Uterus (tissue), 4 donors: ENCODE measurements around the gene LALBA. TPM values are rescaled to one million over a fixed set of nuclear protein-coding genes. Genes with fewer than 3 reads are reported as not detected.
"Not testable (repeated sequence)": the region's sequence is repeated elsewhere in the genome, so short reads cannot be mapped to it uniquely, and the experiment has no call there.

ENCODE experiments used
- DNase-seq, 2 donors: peaks; one replicate each; pipeline ENCODE4 v3.0.0-alpha.2; 2019 to 2020
- H3K27ac ChIP-seq, 2 donors: fragments of 200-600 bp; sonication (generic); 1 replicate in 1 of 2; 2 replicates in 1 of 2; pipeline ENCODE4 v1.5.1; 2016 to 2018
- H3K27me3 ChIP-seq, 2 donors: fragments of 200-600 bp; sonication (generic); one replicate each; pipeline ENCODE4 v1.5.1; 2018 to 2019; ENCODE audit warnings: control low read depth in 1 of 2
- H3K36me3 ChIP-seq, 2 donors: fragments of 200-600 bp; sonication (generic); one replicate each; pipeline ENCODE4 v1.5.1; 2019; ENCODE audit warnings: control low read depth in 1 of 2
- H3K4me1 ChIP-seq, 2 donors: fragments of 200-600 bp; sonication (generic); one replicate each; pipeline ENCODE4 v1.5.1; 2018 to 2019; ENCODE audit warnings: control low read depth in 1 of 2
- H3K4me3 ChIP-seq, 2 donors: fragments of 200-600 bp; sonication (generic); 1 replicate in 1 of 2; 2 replicates in 1 of 2; pipeline ENCODE4 v1.5.1; 2018 to 2019; ENCODE audit warnings: mild to moderate bottlenecking in 1 of 2
- H3K9me3 ChIP-seq, 2 donors: fragments of 200-600 bp; sonication (generic); one replicate each; pipeline ENCODE4 v1.5.1; 2019; ENCODE audit warnings: control low read depth in 1 of 2
- POLR2A ChIP-seq, 2 donors: fragments of 450-650 bp; IDR thresholded peaks; one replicate each; pipeline ENCODE4 v1.6.1; 2016; ENCODE audit warnings: antibody characterized with exemption in 2 of 2, mild to moderate bottlenecking in 1 of 2, moderate library complexity in 1 of 2
- intact Hi-C: fragments of 100-400 bp; cut with DNase I; formaldehyde crosslinking; loops from one replicate; pipeline ENCODE4 v1.15.1; 2023; ENCODE audit warnings: low total_unique reads
- total RNA-seq, 4 donors: library from RNA; depleted of rRNA in 3 of 4; stranded (reverse); fragments of >200 nt in 3 of 4; gene quantifications; one replicate each; pipeline versions ENCODE4 v1.1.0 to v1.2.4, GENCODE V29; 2014 to 2023
- TF ChIP-seq, protein P1 (sequence below), 4 experiments: fragments of 200-600 bp in 2 of 4; fragments of 450-650 bp in 2 of 4; sonication (generic) in 2 of 4; IDR thresholded peaks; one replicate each; pipeline ENCODE4 v1.5.1; 2016 to 2019; ENCODE audit warnings: antibody characterized with exemption in 4 of 4, mild to moderate bottlenecking in 2 of 4, moderate library complexity in 1 of 4
- donor health status: DM: yes; HTN: yes; CAD: no.

Gene LALBA
- total RNA-seq, 4 donors from 2014 or later, result not detected

- no peak for DNase-seq
- TF ChIP-seq POLR2A (IDR thresholded peaks at IDR 0.05), result no peak
- TF ChIP-seq, protein P1, sequence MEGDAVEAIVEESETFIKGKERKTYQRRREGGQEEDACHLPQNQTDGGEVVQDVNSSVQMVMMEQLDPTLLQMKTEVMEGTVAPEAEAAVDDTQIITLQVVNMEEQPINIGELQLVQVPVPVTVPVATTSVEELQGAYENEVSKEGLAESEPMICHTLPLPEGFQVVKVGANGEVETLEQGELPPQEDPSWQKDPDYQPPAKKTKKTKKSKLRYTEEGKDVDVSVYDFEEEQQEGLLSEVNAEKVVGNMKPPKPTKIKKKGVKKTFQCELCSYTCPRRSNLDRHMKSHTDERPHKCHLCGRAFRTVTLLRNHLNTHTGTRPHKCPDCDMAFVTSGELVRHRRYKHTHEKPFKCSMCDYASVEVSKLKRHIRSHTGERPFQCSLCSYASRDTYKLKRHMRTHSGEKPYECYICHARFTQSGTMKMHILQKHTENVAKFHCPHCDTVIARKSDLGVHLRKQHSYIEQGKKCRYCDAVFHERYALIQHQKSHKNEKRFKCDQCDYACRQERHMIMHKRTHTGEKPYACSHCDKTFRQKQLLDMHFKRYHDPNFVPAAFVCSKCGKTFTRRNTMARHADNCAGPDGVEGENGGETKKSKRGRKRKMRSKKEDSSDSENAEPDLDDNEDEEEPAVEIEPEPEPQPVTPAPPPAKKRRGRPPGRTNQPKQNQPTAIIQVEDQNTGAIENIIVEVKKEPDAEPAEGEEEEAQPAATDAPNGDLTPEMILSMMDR (IDR thresholded peaks at IDR 0.05), result no peak
- intact Hi-C loops, result no loop called here
- Histone ChIP-seq H3K27me3 (no peaks in the 10 kb centered on the region), H3K27ac (no peak overlapping the region), H3K4me3 (no peak overlapping the region), H3K9me3 (no peaks in the 10 kb centered on the region), H3K4me1 (no peaks in the 10 kb centered on the region), H3K36me3 (no peaks in the 10 kb centered on the region)
Observed at GRCh38 chr12:48536602-48537001, 33.2 kb downstream of the LALBA start.

- Histone ChIP-seq H3K4me3 (no peak overlapping the region), H3K27ac (no peak overlapping the region), H3K9me3 (no peaks in the 10 kb centered on the region), H3K36me3 (no peaks in the 10 kb centered on the region), H3K4me1 (no peaks in the 10 kb centered on the region), H3K27me3 (no peaks in the 10 kb centered on the region)
- TF ChIP-seq, protein P1 (IDR thresholded peaks at IDR 0.05), result no peak
- no peak for TF ChIP-seq POLR2A (IDR thresholded peaks at IDR 0.05)
- intact Hi-C loops, result no loop called here
- no peak for DNase-seq
Observed at GRCh38 chr12:48532601-48533000, 37.2 kb downstream of the LALBA start.

DNA sequence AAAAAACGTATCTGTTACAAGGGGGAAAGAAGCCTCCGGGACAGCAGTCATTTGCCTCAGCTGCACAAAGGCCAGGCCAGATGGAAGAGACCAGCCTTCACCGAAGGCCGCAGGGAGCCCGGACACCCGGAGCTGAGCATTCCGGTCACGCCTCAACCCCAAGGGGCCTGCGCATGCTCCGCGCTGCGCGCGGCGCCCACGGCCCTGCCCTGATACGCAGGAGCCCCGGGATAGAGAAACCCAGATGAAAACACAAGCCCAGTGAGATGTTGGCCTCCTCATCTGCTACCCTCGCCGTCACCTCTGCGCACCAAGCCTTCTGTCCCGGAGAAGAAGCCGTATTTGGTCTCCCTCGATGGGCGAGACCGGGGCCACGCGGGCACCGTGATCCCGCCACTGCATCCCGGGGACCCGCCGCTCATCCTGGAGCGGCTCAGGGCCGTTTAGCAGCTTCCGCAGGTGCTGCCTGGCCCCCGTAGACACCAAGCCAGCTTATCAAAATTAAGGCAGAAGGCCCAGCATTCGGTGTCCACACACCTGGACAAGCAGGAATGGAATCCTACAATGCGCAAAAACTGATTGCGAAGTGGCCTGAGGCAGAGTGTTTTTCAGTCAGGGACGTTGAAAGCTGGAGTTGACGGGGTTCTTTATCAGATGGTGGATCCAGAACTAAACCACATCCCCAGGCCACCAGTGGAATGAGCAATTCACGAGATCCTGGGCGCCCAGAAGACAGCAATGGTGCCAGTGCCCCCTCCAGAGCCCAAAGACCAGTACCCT, 41.8 kb downstream of the LALBA start:
- no peaks in the 10 kb centered on the region for H3K27me3 ChIP-seq
- H3K4me3 ChIP-seq, result no peak overlapping the region
- H3K27ac ChIP-seq, result no peak overlapping the region
- DNase-seq, result no peak
- no peaks in the 10 kb centered on the region for H3K4me1 ChIP-seq
- TF ChIP-seq POLR2A (IDR thresholded peaks at IDR 0.05), result no peak
- TF ChIP-seq, protein P1 (IDR thresholded peaks at IDR 0.05), result no peak
- intact Hi-C loops, result no loop called here
- no peaks in the 10 kb centered on the region for H3K9me3 ChIP-seq
- H3K36me3 ChIP-seq, result no peaks in the 10 kb centered on the region

- H3K4me3 ChIP-seq, result no peak within 1 kb of the TSS
- intact Hi-C loops, result no loop called here
- H3K9me3 ChIP-seq, result no peaks in the 10 kb centered on the region
- TF ChIP-seq POLR2A (IDR thresholded peaks at IDR 0.05), result no peak
- H3K36me3 ChIP-seq, result no peaks in the 10 kb centered on the region
- H3K4me1 ChIP-seq, result no peaks in the 10 kb centered on the region
- H3K27me3 ChIP-seq, result no peaks in the 10 kb centered on the region
- no peak for DNase-seq
- no peak within 1 kb of the TSS for H3K27ac ChIP-seq
Observed at GRCh38 chr12:48525332-48525731, 44.5 kb downstream of the LALBA start, which contains the start of gene OR8S1. Gene OR8S1 (plus strand): TSS chr12:48525632. CDS start chr12:48525632, 0 bp downstream.

DNA sequence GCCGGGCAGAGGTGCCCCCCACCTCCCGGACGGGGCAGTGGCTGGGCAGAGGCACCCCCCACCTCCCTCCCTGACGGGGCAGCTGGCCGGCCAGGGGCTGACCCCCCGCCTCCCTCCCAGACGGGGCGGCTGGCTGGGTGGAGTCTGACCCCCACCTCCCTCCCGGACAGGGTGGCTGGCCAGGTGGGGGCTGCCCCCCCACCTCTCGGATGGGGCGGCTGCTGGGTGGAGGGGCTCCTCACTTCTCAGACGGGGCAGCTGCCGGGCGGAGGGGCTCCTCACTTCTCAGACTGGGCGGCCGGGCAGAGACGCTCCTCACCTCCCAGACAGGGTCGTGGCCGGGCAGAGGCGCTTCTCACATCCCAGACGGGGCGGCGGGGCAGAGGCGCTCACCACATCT, 49.5 kb downstream of the LALBA start:
- H3K9me3 ChIP-seq, H3K27me3 ChIP-seq, H3K4me3 ChIP-seq, intact Hi-C loops, H3K27ac ChIP-seq, H3K36me3 ChIP-seq, DNase-seq, H3K4me1 ChIP-seq: not testable (repeated sequence)

Other genes starting within 250 kb of the LALBA start
- 10 to 100 TPM; 28.7 to 71.5 (median 39.9) TPM for gene ZNF641, start 219.1 kb downstream of the LALBA start, total RNA-seq
- gene ANP32D, start 97.5 kb downstream of the LALBA start, total RNA-seq, result not detected
- 1 to 10 TPM in 1 of 4 donors, not detected in 3; 3.6 TPM for gene C12orf54, start 87.5 kb downstream of the LALBA start, total RNA-seq
- not detected for gene OR8S1, start 44.4 kb downstream of the LALBA start, total RNA-seq
- 100 to 1,000 TPM in 1 of 4 donors, 10 to 100 TPM in 3; 34.1 to 431 (median 59.3) TPM for gene KANSL2, start 112.2 kb upstream of the LALBA start, total RNA-seq
- 10 to 100 TPM; 17.4 to 46.8 (median 33.9) TPM for gene CCNT1, start 146.7 kb upstream of the LALBA start, total RNA-seq
- 10 to 100 TPM; 10.6 to 75.8 (median 55.0) TPM for gene ADCY6, start 219.0 kb upstream of the LALBA start, total RNA-seq
- gene CACNB3, start 248.4 kb upstream of the LALBA start, total RNA-seq, result 10 to 100 TPM in 2 of 4 donors, 1 to 10 TPM in 2; 5.9 to 62.2 (median 22.7) TPM